Measurements from ENCODE around the gene IGF1R. TPM values are rescaled to one million over a fixed set of nuclear protein-coding genes. Genes with fewer than 3 reads are reported as not detected.

The IGF1R gene
- total RNA-seq, 1 experiment from 2014 or later, result 71.3 TPM

DNA sequence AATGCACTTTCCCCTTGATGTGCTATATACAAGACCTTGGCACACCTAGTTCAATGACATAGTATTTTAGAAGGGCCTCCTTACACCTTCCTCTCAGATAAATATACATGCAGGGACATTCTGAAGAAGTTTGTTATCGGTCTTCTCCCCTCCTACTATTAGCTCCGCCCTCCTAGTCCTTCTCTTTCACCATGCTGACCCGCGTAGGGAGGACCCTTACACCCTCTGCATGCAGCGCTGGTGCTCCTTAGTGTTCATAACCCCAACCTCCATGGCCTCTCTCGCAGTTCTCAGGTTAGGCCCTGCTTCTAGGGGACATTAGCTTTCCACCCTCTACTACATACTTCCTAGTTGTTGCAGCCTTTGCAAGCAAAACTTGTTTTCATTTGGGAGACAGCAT is 212.8 kb downstream of the IGF1R start:
- H2AFZ ChIP-seq, result no peak overlapping the region
- peaks cover 10% of the 10 kb centered on the region for H3F3A ChIP-seq (ENCODE audit: insufficient read depth, low read depth)
- no peaks in the 10 kb centered on the region for H3K9me2 ChIP-seq (ENCODE audit: insufficient read depth)
- peak overlapping the region; percentile 51 for H3K4me2 ChIP-seq
- H3K27ac ChIP-seq, result peak overlapping the region; percentile 64; the same call in 1 of the 2 replicates
- TF ChIP-seq EZH2 (IDR thresholded peaks at IDR 0.05; ENCODE audit: low read depth), result no peak
- TF ChIP-seq CTCF (conservative IDR thresholded peaks at IDR 0.05), result no peak
- H3K27me3 ChIP-seq (ENCODE audit: insufficient read depth, low read depth), result no peaks in the 10 kb centered on the region
- DNase-seq, result no peak
- no TSS peak for BruUV-seq (replicated peaks)
- no peaks in the 10 kb centered on the region for H4K20me1 ChIP-seq (ENCODE audit: insufficient read depth)
- H3K79me2 ChIP-seq (ENCODE audit: low read depth), result peaks cover 98% of the 10 kb centered on the region
- CTCF ChIA-PET, result no interaction called here
- peaks cover 55% of the 10 kb centered on the region for H3K4me1 ChIP-seq (replicated peaks; ENCODE audit: insufficient read depth)
- intact Hi-C loops (cut with micrococcal nuclease; ENCODE audit: unreplicated experiment), result no loop called here
- H3K4me3 ChIP-seq, result no peak overlapping the region
- H3K36me3 ChIP-seq (ENCODE audit: low read depth), result no peaks in the 10 kb centered on the region
- H3K9me3 ChIP-seq (ENCODE audit: insufficient read depth, low read depth), result no peaks in the 10 kb centered on the region
- POLR2A ChIA-PET (ENCODE audit: unreplicated experiment), result no interaction called here

- no peaks in the 10 kb centered on the region for H4K20me1 ChIP-seq (ENCODE audit: insufficient read depth)
- POLR2A ChIA-PET (ENCODE audit: unreplicated experiment), result no interaction called here
- no peak overlapping the region for H3K4me2 ChIP-seq
- no peak for DNase-seq
- H3F3A ChIP-seq (ENCODE audit: insufficient read depth, low read depth), result peaks cover 11% of the 10 kb centered on the region; the same call in 1 of the 2 replicates
- H3K27ac ChIP-seq, result no peak overlapping the region
- intact Hi-C loops (cut with micrococcal nuclease; ENCODE audit: unreplicated experiment), result no loop called here
- no peak overlapping the region for H3K4me3 ChIP-seq
- TF ChIP-seq EZH2 (IDR thresholded peaks at IDR 0.05; ENCODE audit: low read depth) (no peak), CTCF (conservative IDR thresholded peaks at IDR 0.05) (no peak)
- peaks cover 47% of the 10 kb centered on the region for H3K4me1 ChIP-seq (replicated peaks; ENCODE audit: insufficient read depth)
- no peaks in the 10 kb centered on the region for H3K27me3 ChIP-seq (ENCODE audit: insufficient read depth, low read depth)
- BruUV-seq (replicated peaks), result no TSS peak
- H3K79me2 ChIP-seq (ENCODE audit: low read depth), result peaks cover 99% of the 10 kb centered on the region
- CTCF ChIA-PET, result interaction anchor here (0.8 kb wide), 1 partner anchor 83 kb away, joined by 3 read pairs; no protein-coding TSS in a partner anchor
- H3K36me3 ChIP-seq (ENCODE audit: low read depth), result no peaks in the 10 kb centered on the region
- H2AFZ ChIP-seq, result no peak overlapping the region
- H3K9me3 ChIP-seq (ENCODE audit: insufficient read depth, low read depth), result no peaks in the 10 kb centered on the region
- no peaks in the 10 kb centered on the region for H3K9me2 ChIP-seq (ENCODE audit: insufficient read depth)
These were observed 215.6 kb downstream of the IGF1R start for GRCh38 chr15:98863983-98864382.

DNA sequence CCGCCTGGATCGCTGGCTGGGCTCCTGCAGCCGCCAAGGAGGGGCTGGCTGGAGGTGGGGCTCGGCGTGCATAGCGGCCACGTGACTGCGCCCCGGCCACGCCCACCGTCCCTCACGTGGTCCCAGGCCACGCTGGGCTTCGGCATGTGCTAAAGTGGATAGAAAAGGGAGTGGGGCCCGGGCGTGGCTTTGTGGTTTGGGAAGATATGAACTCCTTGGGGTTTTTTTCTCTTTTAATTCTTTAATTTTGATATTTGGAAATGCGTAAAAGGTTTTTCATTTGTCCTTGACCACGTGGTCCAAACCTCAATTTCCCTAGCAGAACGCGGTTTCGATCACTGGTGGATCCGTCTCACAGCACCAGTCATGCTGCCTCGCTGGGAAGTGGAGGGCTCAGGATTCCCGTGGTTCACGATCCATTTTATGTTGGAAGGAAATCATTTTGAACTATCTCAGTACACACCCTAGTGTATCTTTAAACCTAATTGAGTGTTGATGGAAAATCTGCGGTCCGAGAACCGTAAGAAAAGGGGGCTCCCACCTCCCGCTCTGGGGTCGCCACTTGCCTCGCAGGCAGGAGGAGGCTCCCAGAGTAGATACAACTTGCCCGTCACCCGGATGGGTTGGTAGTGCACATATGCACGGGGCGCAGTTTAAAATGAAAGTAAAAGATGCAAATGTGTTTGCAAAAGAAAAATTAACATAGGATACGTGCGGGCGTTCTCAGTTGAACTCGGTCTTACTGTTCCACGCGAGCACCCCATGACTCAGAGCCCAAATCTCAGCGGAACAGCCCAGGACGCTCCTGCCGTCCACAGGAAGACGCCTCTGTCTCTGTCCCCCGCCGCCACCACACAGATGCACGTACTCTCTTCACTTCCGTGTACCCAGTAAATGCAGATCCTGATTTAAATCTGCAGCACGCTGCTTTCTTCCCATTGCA is 217.3 kb downstream of the IGF1R start:
- no peak for TF ChIP-seq EZH2 (IDR thresholded peaks at IDR 0.05; ENCODE audit: low read depth)
- TF ChIP-seq CTCF (conservative IDR thresholded peaks at IDR 0.05), result no peak
- ChIA-PET POLR2A (ENCODE audit: unreplicated experiment) (no interaction called here), CTCF (no interaction called here)
- H3K79me2 ChIP-seq (ENCODE audit: low read depth), result peaks cover 99% of the 10 kb centered on the region
- peaks cover 6% of the 10 kb centered on the region; the same call in 1 of the 2 replicates for H3F3A ChIP-seq (ENCODE audit: insufficient read depth, low read depth)
- no peak for DNase-seq
- H3K4me3 ChIP-seq, result no peak overlapping the region
- no peak overlapping the region for H3K4me2 ChIP-seq
- no peaks in the 10 kb centered on the region for H3K9me3 ChIP-seq (ENCODE audit: insufficient read depth, low read depth)
- H3K27me3 ChIP-seq (ENCODE audit: insufficient read depth, low read depth), result no peaks in the 10 kb centered on the region
- no peaks in the 10 kb centered on the region for H3K9me2 ChIP-seq (ENCODE audit: insufficient read depth)
- peaks cover 33% of the 10 kb centered on the region for H3K4me1 ChIP-seq (replicated peaks; ENCODE audit: insufficient read depth)
- intact Hi-C loops (cut with micrococcal nuclease; ENCODE audit: unreplicated experiment), result no loop called here
- H3K27ac ChIP-seq, result no peak overlapping the region
- H2AFZ ChIP-seq, result no peak overlapping the region
- no TSS peak for BruUV-seq (replicated peaks)
- H4K20me1 ChIP-seq (ENCODE audit: insufficient read depth), result no peaks in the 10 kb centered on the region
- H3K36me3 ChIP-seq (ENCODE audit: low read depth), result no peaks in the 10 kb centered on the region
